ENCODE data around the gene MEIS1.
A peak's percentile ranks its signal among the peaks of the same experiment; 100 is the strongest.

Gene MEIS1

DNA sequence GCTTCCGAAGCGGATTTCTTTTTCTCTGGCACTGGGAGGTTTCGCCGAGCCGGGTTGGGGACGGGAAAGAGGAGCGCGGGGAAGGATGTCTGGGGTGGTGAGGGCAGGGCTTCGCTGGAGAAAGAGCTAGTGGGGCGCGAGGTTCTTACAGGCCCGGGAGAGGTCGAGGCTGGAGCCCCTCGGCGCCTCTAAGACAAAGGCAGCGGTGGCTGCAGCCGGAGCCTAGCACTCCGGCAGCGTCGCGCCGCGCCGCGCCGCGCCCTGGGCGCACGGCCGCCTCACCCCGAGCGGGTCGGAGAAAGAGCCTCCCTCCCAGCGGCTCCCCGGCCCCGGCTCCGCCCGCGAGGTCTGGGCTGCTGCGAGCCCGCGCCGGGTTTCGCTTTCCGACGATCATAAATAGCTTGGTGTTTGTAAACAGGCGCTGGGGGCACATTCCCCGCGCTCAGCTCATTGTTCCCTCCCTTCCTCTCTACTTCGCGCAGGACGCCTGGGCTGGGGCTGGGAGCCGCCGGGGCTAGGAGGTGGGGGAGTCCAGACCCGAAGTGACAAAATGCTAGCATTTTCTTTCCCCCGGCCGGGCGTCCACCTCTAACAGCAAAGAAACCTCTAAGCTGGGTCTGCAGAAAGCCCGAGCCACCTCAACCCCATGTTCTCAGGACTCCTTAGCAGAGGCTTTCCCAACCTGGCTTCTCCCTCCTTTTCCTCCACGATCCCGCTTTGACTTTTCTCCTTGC lies 813 bp upstream of the MEIS1 start:
- Histone ChIP-seq H3K9ac (ENCODE audit: low read depth, low read length) (peak overlapping the region; percentile 47), H3K4me1 (ENCODE audit: control insufficient read depth, insufficient read depth, low read length) (peaks cover 19% of the 10 kb centered on the region), H3K4me3 (ENCODE audit: low read depth, low read length) (peak overlapping the region; percentile 74), H3K36me3 (ENCODE audit: control insufficient read depth, insufficient read depth, low read length) (no peaks in the 10 kb centered on the region), H3K9me3 (ENCODE audit: control insufficient read depth, insufficient read depth, low read length) (no peaks in the 10 kb centered on the region), H3K27me3 (ENCODE audit: control insufficient read depth, insufficient read depth, low read length) (peaks cover 96% of the 10 kb centered on the region)

DNA sequence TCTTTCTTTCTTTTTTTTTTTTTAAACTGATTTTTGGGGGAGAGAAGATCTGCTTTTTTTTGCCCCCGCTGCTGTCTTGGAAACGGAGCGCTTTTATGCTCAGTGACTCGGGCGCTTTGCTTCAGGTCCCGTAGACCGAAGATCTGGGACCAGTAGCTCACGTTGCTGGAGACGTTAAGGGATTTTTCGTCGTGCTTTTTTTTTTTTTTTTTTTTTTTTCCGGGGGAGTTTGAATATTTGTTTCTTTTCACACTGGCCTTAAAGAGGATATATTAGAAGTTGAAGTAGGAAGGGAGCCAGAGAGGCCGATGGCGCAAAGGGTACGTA lies 587 bp downstream of the MEIS1 start:
- Histone ChIP-seq H3K4me1 (ENCODE audit: control insufficient read depth, insufficient read depth, low read length) (peaks cover 22% of the 10 kb centered on the region), H3K4me3 (ENCODE audit: low read depth, low read length) (peak overlapping the region; percentile 74), H3K9ac (ENCODE audit: low read depth, low read length) (no peak overlapping the region), H3K36me3 (ENCODE audit: control insufficient read depth, insufficient read depth, low read length) (no peaks in the 10 kb centered on the region), H3K9me3 (ENCODE audit: control insufficient read depth, insufficient read depth, low read length) (no peaks in the 10 kb centered on the region), H3K27me3 (ENCODE audit: control insufficient read depth, insufficient read depth, low read length) (peaks cover 96% of the 10 kb centered on the region)

DNA sequence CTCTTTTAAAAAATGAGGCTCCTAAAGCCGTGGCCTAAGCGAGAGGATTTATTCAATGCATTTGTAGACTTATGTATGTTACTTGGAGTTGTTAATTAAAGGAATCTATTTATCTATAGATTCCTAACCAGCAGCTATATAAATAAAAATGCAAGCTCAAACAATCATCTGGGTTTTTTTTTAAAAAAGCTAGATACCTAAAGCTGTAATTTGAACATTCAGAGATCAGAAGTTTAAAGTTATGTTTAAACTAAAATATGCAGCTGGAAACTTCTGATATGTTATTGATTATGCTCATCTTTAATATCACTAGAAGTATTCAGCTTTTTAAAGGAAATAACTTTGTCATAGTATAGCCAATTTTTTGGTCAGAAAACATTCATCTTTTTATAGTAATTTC lies 1.0 kb downstream of the MEIS1 start:
- peaks cover 24% of the 10 kb centered on the region for H3K4me1 ChIP-seq (ENCODE audit: control insufficient read depth, insufficient read depth, low read length)
- H3K9me3 ChIP-seq (ENCODE audit: control insufficient read depth, insufficient read depth, low read length), result no peaks in the 10 kb centered on the region
- no peaks in the 10 kb centered on the region for H3K36me3 ChIP-seq (ENCODE audit: control insufficient read depth, insufficient read depth, low read length)
- H3K27me3 ChIP-seq (ENCODE audit: control insufficient read depth, insufficient read depth, low read length), result peaks cover 96% of the 10 kb centered on the region
- no peak overlapping the region for H3K4me3 ChIP-seq (ENCODE audit: low read depth, low read length)
- H3K9ac ChIP-seq (ENCODE audit: low read depth, low read length), result no peak overlapping the region

DNA sequence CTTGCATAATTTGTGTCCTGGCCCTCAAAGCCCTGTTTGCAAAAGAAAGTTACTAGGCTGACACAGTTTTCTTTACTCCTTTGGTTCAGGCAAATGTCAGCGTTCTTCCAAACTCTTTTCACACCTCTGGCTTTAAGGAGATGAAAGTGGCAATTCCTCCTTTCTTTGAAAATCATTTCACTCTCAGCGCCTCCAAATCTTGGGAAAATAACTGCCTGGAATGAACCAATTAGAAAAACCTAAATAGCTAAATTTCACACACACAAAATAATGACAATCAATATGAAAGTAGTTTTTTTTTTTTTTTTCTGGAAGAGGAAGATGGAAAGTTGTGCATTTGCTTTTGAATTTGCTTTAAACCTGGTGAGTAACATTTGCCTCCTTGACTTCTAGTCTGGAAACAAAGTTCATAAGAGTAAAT lies 1.7 kb downstream of the MEIS1 start:
- Histone ChIP-seq H3K36me3 (ENCODE audit: control insufficient read depth, insufficient read depth, low read length) (no peaks in the 10 kb centered on the region), H3K27me3 (ENCODE audit: control insufficient read depth, insufficient read depth, low read length) (peaks cover 96% of the 10 kb centered on the region), H3K4me1 (ENCODE audit: control insufficient read depth, insufficient read depth, low read length) (peaks cover 31% of the 10 kb centered on the region), H3K4me3 (ENCODE audit: low read depth, low read length) (no peak overlapping the region), H3K9me3 (ENCODE audit: control insufficient read depth, insufficient read depth, low read length) (no peaks in the 10 kb centered on the region), H3K9ac (ENCODE audit: low read depth, low read length) (no peak overlapping the region)

DNA sequence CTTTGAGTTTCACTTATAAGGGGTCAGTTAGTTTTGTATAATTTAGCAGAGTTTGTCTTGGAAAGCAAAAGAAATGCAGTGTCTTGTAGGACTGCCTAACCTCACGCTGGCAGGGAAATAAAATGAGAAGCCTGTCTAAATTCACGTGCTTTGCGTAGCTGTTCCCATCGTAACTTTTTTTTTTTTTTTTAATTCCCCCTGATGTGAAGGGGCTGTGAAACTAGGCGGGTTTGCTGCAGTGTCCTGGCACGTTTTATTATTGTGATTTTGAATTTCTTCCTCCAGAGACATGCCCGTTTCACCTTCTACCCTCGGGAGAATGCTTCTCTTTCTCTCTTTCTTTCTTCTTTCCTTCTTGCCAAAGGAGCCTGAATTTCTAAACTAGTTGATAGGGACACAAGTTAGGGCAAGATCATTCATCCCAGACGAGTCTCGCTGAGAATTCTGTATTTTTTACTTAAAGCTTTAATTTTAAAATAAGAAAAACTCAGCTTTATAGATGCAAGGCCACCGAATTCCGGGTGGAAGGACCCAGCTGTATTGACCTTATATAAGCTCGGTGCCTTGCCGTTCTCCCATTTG lies 2.3 kb downstream of the MEIS1 start:
- H3K36me3 ChIP-seq (ENCODE audit: control insufficient read depth, insufficient read depth, low read length), result no peaks in the 10 kb centered on the region
- H3K4me3 ChIP-seq (ENCODE audit: low read depth, low read length), result no peak overlapping the region
- H3K27me3 ChIP-seq (ENCODE audit: control insufficient read depth, insufficient read depth, low read length), result peaks cover 96% of the 10 kb centered on the region
- H3K4me1 ChIP-seq (ENCODE audit: control insufficient read depth, insufficient read depth, low read length), result peaks cover 35% of the 10 kb centered on the region
- no peaks in the 10 kb centered on the region for H3K9me3 ChIP-seq (ENCODE audit: control insufficient read depth, insufficient read depth, low read length)
- H3K9ac ChIP-seq (ENCODE audit: low read depth, low read length), result no peak overlapping the region

DNA sequence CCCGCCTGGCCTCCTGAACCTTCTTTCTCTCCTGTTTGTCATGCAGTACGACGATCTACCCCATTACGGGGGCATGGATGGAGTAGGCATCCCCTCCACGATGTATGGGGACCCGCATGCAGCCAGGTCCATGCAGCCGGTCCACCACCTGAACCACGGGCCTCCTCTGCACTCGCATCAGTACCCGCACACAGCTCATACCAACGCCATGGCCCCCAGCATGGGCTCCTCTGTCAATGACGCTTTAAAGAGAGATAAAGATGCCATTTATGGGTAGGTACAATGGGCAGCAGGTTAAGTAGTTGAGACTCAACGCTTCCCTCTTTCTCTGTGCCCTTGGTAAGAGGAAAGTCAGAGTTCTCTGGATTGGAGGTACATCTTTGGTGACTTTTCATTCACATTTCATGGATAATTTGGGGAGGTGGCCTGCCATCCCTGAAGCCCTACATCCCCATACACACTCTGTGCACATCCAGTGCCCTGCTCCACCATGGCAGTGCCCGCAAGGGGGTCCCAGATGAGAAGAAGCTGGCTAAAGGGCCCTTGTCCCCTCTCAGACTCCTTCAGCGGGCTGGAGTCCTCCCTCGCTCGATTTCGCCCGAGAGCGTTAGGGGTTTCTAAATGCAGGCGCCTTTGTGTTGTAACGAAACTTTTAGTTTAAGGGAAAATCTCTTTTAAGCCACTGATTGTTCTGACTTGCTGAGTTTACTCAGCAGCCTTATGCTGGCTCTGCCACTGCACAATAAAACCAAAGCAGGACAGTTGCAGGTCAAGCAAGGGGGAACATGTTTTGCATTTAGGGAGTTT lies 3.0 kb downstream of the MEIS1 start:
- no peaks in the 10 kb centered on the region for H3K9me3 ChIP-seq (ENCODE audit: control insufficient read depth, insufficient read depth, low read length)
- H3K27me3 ChIP-seq (ENCODE audit: control insufficient read depth, insufficient read depth, low read length), result peaks cover 97% of the 10 kb centered on the region
- no peaks in the 10 kb centered on the region for H3K36me3 ChIP-seq (ENCODE audit: control insufficient read depth, insufficient read depth, low read length)

DNA sequence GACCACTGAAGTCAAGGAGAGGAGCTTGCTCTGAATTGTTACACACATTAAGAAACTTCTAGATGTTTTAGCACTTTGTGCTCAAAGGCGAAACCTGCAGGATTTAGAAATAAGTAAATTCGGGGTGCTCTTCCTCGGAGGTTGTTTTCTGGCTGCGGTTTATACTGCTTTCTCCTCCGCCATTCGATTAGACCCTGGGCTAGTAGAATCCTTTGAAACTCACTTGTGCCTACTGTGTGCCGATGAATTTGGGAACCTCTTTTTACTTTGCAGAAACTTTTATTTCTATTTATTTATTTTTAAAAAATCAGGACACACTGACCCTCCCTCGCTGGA lies 3.5 kb downstream of the MEIS1 start:
- Histone ChIP-seq H3K9ac (ENCODE audit: low read depth, low read length) (no peak overlapping the region), H3K27me3 (ENCODE audit: control insufficient read depth, insufficient read depth, low read length) (peaks cover 99% of the 10 kb centered on the region), H3K9me3 (ENCODE audit: control insufficient read depth, insufficient read depth, low read length) (no peaks in the 10 kb centered on the region), H3K4me1 (ENCODE audit: control insufficient read depth, insufficient read depth, low read length) (peaks cover 41% of the 10 kb centered on the region), H3K4me3 (ENCODE audit: low read depth, low read length) (peak overlapping the region; percentile 32), H3K36me3 (ENCODE audit: control insufficient read depth, insufficient read depth, low read length) (no peaks in the 10 kb centered on the region)

More for the DNA sequence above, 3.0 kb downstream of the MEIS1 start:
- Histone ChIP-seq H3K9ac (ENCODE audit: low read depth, low read length) (no peak overlapping the region), H3K4me3 (ENCODE audit: low read depth, low read length) (peak overlapping the region; percentile 32), H3K4me1 (ENCODE audit: control insufficient read depth, insufficient read depth, low read length) (peaks cover 35% of the 10 kb centered on the region)

DNA sequence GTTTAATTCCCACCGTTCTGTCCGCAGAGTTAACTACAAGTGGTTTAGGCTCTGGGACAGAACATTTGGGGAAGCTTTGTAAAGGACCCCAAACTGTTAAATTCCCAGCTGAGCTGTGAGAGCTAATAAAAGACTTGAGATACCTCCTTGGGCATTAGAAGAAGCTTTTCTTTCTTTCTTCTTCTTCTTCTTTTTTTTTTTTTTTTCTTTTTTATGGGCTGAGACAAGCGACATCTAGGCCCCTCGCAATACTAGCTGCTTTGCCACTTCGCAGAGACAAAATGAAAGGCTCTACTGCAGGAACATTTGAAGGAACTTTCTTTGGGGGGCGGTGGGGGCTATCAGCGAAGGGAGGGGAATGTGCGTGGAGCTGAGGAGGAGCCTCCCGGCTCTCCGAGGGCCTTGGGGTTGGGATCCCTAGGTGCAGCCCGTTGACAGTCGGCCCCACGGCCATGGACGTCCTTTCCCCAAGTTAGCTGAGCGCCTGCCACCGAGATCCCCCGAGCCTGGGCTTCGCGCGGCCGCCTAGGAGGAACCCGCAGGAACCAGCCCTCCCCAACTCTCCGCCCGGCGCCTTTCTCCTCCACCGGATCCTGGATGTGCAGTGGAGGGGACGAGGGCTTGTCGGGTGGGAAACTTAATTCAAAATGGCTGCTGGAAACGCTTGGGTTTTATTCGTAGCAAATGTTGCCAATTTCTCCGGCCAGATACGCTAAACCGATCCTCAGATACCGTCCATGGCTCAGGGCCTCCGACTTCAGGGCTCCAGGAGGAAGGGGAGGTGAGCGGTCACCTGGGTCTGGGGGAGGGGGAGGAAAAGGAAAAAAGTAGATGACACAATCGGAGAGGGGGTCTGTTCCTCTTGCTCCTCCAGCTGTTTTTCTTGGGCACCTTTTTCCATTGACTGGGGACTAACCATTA lies 4.2 kb downstream of the MEIS1 start:
- H3K36me3 ChIP-seq (ENCODE audit: control insufficient read depth, insufficient read depth, low read length), result no peaks in the 10 kb centered on the region
- peak overlapping the region; percentile 63 for H3K4me3 ChIP-seq (ENCODE audit: low read depth, low read length)
- H3K27me3 ChIP-seq (ENCODE audit: control insufficient read depth, insufficient read depth, low read length), result peaks cover 100% of the 10 kb centered on the region
- no peaks in the 10 kb centered on the region for H3K9me3 ChIP-seq (ENCODE audit: control insufficient read depth, insufficient read depth, low read length)
- H3K4me1 ChIP-seq (ENCODE audit: control insufficient read depth, insufficient read depth, low read length), result peaks cover 45% of the 10 kb centered on the region
- no peak overlapping the region for H3K9ac ChIP-seq (ENCODE audit: low read depth, low read length)

DNA sequence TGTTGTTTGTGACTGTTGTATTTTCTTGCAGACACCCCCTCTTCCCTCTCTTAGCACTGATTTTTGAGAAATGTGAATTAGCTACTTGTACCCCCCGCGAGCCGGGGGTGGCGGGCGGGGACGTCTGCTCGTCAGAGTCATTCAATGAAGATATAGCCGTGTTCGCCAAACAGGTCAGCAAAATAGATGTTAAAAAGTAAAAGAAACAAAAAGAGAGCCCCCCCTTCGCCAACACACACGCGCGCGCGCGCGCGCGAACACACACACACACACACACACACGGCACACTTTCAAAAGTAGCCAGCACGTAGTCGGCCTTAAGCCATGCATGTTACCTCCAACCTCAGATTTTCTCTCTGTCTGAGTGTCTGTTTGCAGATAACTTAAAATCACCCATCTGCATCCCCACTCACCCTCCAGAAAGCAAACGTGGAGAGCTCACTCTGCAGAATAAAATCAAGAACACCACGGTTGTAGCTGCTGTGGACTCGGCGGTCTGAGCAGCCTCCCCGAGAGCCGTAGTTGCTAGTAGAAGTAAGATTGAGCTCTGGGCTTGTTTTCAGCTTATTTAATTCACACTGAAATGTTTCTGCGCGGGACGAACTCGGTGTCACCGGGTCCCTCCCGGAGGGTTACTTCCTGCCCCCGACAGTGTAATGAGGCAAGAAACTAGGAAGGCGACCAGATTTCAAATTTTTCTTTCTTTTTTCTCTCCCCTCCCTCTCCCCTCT lies 5.1 kb downstream of the MEIS1 start:
- Histone ChIP-seq H3K36me3 (ENCODE audit: control insufficient read depth, insufficient read depth, low read length) (no peaks in the 10 kb centered on the region), H3K4me1 (ENCODE audit: control insufficient read depth, insufficient read depth, low read length) (peaks cover 50% of the 10 kb centered on the region), H3K9ac (ENCODE audit: low read depth, low read length) (no peak overlapping the region), H3K9me3 (ENCODE audit: control insufficient read depth, insufficient read depth, low read length) (no peaks in the 10 kb centered on the region), H3K4me3 (ENCODE audit: low read depth, low read length) (peak overlapping the region; percentile 63), H3K27me3 (ENCODE audit: control insufficient read depth, insufficient read depth, low read length) (peaks cover 100% of the 10 kb centered on the region)

DNA sequence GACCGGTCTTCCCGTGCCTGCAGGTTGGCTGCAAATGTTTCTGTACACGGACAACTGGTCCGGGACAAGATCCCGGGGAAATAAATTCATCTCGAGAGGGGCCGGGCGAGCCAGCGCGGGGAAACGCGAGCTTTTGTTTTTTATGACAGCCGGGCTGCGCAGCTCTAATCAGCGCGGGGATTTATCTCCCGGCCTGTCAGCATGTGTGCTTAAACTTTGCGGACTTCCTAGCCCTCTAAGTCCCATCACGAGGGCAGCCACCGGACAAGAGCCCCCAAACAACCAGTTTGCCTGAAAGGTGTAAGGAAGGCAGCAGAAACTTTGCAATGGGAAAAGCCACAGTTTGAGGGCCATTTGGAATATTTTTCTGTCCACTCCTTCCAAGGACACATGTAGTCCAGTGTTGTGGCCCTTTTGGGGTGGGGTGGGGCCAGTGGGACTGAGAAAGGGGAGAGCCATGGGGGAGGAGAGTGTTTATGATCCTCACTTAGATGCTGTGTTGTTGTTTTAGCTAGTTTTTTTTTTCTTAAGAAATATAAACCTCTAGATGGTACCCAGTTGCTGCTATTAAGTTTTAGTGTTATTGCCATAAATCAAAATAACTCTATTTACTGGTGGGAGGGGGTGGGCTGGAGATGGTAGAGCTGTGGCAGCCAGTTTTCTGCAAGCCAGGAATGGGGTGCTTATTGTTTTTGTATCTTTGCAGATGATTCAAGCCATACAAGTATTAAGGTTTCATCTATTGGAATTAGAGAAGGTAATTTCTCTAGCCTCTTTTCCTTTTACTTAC lies 6.0 kb downstream of the MEIS1 start:
- no peak overlapping the region for H3K9ac ChIP-seq (ENCODE audit: low read depth, low read length)
- no peaks in the 10 kb centered on the region for H3K36me3 ChIP-seq (ENCODE audit: control insufficient read depth, insufficient read depth, low read length)
- peak overlapping the region; percentile 20 for H3K4me3 ChIP-seq (ENCODE audit: low read depth, low read length)
- peaks cover 46% of the 10 kb centered on the region for H3K4me1 ChIP-seq (ENCODE audit: control insufficient read depth, insufficient read depth, low read length)
- peaks cover 98% of the 10 kb centered on the region for H3K27me3 ChIP-seq (ENCODE audit: control insufficient read depth, insufficient read depth, low read length)
- H3K9me3 ChIP-seq (ENCODE audit: control insufficient read depth, insufficient read depth, low read length), result no peaks in the 10 kb centered on the region

Data from iPS-15b (cell line).